ENCODE results near the gene PCAT6.
A peak's percentile ranks its signal among the peaks of the same experiment; 100 is the strongest.

The PCAT6 gene

DNA sequence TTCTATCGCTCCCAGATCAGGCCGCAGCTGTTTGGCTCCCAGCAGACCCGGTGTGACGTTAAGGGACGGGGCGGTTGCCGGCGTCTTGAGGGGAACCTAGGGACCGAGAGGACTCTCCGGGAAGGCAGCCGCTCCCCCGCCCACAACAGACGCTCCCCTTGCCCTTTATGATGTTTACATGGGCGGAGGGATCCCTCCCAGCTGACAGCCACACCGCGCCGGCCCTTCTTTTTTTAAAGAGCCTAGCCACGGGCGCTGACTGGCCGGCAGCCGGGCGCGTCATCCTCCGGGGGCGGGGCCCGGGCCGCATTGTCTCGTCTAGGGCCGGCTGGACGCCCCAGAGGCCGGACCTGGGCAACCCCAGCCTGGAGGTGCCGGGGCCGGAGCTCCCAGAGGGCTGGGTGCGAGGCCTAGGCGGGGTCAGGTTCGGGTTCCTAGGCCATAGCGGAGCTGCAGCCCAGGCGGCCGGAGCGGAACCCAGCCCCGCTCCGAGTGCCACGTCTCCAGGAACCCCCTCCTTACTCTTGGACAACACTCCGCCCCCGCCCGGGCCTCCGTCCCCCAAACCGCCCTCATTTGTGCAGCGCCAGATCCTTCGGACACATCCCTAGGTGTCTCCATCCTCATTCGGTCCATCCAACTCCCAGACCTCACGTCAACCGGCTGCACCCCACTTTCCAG is at the start of gene PCAT6:
Gene PCAT6 (plus strand): TSS at position 340 of the 681 bp plus-strand sequence.
- peak; percentile 92 for DNase-seq

- no peak for DNase-seq
Measured at GRCh38 chr1:202762019-202762418, 48.7 kb upstream of the PCAT6 start.

- no peak for DNase-seq
Measured at GRCh38 chr1:202765721-202766120, 45.0 kb upstream of the PCAT6 start.

DNA sequence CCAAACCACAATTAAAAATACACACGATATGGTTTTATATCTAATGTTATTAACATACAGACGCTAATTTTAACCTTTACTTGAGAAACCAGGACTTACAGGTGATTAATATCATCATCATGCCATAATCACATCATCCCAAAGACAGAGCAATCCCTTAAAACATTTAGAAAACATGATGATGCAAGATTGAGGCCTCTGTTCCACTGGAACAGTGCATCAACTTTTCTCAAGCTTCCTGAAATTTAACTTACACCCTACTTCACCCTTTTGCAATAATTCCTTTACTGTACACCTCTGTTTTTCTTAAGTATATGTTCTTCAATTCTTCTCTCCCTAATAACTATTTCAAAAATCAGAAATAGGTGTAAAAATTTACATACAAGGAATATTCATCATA is 40.6 kb upstream of the PCAT6 start:
- DNase-seq, result no peak

- DNase-seq, result no peak
Measured at GRCh38 chr1:202781180-202781579, 29.6 kb upstream of the PCAT6 start.

DNA sequence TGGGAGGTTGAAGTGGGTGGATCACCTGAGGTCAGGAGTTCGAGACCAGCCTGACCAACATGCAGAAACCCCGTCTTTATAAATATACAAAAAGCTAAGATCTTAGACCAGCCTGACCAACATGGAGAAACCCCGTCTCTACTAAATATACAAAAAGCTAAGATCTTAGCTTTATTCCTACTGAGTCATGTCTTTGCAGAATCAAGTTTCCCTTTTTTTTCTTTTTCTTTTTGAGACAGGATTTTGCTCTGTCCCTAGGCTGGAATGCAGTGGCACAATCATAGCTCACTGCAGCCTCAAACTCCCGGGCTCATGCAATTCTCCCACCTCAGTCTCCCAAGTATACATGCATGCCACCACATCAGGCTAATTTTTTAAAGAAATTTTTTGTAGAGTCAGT is 23.9 kb upstream of the PCAT6 start:
- DNase-seq, result no peak

DNA sequence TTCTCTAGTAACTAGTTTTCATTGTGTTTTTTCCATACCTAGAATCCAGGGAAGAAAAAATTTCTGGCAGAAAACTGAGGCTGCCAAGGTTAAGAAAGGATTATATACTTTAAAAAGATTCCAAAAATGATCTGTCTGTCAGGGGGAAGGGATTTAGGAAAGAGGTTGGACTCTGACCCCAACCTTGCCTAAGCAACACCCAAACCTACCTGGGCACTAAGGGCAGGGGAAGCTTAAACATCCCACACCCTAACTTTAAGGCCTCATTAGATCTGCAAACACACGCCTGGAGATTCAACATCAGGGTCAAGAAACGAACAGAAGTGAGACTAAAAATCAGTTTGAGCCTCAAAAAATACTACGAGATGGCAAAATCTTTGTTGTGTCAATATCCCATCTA is 22.0 kb upstream of the PCAT6 start:
- no peak for DNase-seq

DNA sequence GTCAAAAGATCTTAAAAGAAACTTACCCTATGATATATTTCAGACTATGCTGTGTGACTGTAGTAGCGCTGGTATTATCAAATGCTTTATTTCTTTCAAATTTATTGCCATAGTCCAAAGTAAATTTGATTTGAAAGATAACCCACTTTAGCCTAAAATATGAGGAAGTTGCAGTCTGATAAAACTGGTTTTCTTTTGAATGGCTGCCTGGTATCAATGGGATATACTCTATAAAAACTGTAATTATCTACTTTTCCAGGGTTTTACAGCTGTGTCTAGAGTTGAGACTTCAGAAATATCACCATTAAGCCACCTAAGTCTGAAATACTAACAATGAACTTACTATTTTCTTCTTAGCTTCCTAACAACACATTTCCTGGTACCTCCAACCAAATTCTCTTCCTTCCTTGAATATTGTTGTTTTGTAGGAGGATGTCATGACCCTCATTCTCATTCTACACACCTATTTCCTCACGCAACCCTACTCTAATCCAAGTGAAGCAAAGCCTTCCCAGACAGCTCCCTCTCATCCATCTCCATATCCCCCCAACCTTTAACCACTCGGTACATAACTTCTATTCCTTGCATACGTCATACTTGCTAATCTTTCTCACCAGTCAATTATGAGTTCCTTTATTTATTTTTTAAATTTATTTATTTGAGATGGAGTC is 19.5 kb upstream of the PCAT6 start:
- no peak for DNase-seq

- DNase-seq, result no peak
Measured at GRCh38 chr1:202794051-202794740, 16.6 kb upstream of the PCAT6 start.

- peak; percentile 17 for DNase-seq
Measured at GRCh38 chr1:202794931-202795330, 15.8 kb upstream of the PCAT6 start.

DNA sequence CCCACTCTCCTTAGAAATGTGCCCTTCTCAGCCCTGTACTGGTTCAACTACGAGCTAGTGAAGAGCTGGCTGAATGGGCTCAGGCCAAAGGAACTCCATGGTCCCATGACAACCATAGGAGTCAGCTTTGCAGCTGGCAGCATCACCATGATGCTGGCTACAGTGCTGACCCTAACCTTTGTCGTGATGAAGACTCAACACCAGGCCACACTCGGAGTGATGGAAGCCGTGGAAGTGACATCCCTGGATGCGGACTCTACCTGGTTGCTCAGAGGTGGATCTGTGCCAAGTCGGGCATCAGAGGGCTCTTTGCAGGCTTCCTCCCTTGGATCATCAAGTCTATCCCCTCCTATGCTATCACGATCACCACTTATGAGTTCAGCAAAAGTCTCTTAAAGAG is 14.1 kb upstream of the PCAT6 start:
- peak; percentile 32 for DNase-seq

GRCh38 chr1:202798260-202798659 is 12.5 kb upstream of the PCAT6 start:
- DNase-seq, result peak; percentile 43

DNA sequence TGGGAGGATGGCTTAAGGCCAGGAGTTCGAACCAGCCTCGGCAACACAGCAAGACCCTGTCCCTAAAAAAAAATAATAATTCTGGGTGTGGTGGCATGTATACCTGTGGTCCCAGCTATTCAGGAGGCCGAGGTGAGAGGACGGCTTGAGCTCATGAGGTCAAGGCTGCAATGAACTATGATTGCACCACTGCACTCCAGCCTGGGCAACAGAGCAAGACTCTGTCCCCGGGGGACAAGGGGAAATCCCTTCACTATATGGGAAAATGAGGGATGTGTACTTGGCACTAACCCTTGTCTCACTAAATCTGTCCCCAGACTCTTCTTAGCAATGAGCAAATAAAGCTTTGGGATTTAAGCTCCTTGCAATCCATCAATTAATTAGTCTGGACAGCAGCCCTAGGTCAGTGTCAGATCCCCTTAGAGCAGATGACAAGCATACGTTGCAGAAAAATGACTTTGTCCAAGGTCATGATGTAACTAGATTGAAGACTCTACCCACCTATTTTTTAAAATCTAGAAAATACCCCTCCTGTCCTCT is 11.9 kb upstream of the PCAT6 start:
- peak; percentile 43 for DNase-seq

GRCh38 chr1:202800742-202801141 is 10.0 kb upstream of the PCAT6 start:
- peak; percentile 30 for DNase-seq

- no peak for DNase-seq
Measured at GRCh38 chr1:202801175-202801574, 9.6 kb upstream of the PCAT6 start.

- no peak for DNase-seq
Measured at GRCh38 chr1:202802034-202802433, 8.7 kb upstream of the PCAT6 start.

- peak; percentile 38 for DNase-seq
Measured at GRCh38 chr1:202802998-202803932, 7.5 kb upstream of the PCAT6 start.

- DNase-seq, result no peak
Measured at GRCh38 chr1:202804126-202804525, 6.6 kb upstream of the PCAT6 start.

- DNase-seq, result peak; percentile 47
Measured at GRCh38 chr1:202805886-202806844, 4.6 kb upstream of the PCAT6 start.

- peak; percentile 72 for DNase-seq
Measured at GRCh38 chr1:202806845-202807450, 3.8 kb upstream of the PCAT6 start.

- peak; percentile 71 for DNase-seq
Measured at GRCh38 chr1:202807451-202807925, 3.3 kb upstream of the PCAT6 start.

Data from activated CD8-positive, alpha-beta memory T cell treated with anti-CD3 and anti-CD28 coated beads for 24 hours (primary cell).